ENCODE data around the gene MAT2A. TPM values are rescaled to one million over a fixed set of nuclear protein-coding genes. Genes with fewer than 3 reads are reported as not detected.

Gene MAT2A
- total and polyA plus RNA-seq, 9 of the 15 experiments (the other 6 are each of a cell fraction or from before 2014, with no cell fraction given) = 130 to 1,027 (median 240) TPM

DNA sequence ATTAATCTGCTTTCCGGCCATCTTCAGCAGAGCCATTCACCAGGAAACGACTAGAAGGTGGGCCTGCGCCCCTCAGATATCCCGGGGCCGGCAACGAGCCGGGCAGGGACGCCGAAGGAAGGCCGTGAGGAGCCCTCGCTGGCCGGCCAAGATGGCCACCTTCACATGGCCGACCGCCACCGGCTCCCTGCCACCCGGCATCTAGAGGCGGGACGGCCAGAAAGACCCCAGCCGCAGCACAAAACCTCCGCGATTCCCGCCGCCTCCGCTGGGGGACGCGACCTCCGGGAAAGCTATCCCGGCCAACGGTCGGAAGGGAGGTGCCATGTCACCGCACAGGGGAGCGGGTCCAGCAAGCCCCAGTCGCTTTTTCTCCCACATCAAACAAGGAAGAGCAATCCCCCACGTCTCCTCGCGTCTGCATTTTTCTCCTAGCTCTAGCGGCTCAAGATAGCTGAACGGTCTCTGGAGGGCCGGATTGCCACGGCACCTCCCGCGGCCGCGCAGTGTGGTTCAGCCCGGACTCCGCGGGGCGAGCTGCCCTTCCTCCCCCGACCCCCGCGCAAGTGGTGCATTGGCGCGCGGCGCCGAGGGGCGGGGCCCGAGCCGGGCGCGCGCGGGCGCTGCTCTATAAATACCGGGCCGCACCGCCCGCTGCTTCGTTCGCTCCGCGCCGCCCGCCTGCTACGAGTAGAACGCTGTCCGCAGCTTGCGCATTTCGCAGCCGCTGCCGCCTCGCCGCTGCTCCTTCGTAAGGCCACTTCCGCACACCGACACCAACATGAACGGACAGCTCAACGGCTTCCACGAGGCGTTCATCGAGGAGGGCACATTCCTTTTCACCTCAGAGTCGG is at the start of gene MAT2A (continued):
- TF ChIP-seq FOXM1 (IDR thresholded peaks at IDR 0.05; ENCODE audit: low read depth) = peak; percentile 74
- TF ChIP-seq FOXM1 (CRISPR knock-in tag; IDR thresholded peaks at IDR 0.05; ENCODE audit: low read depth) = peak; percentile 44; the same call in 1 of the 2 replicates
- TF ChIP-seq MYNN (IDR thresholded peaks at IDR 0.05) = peak; percentile 36
- no peak for TF ChIP-seq MYNN (CRISPR knock-in tag; IDR thresholded peaks at IDR 0.05)
- no peak for TF ChIP-seq NCOA4 (IDR thresholded peaks at IDR 0.05; ENCODE audit: partially characterized antibody)
- TF ChIP-seq CHD4 (IDR thresholded peaks at IDR 0.05; ENCODE audit: insufficient read depth, insufficient replicate concordance, low read depth, low read length, poor library complexity, severe bottlenecking) = no peak
- TF ChIP-seq FOXO4 (CRISPR knock-in tag; IDR thresholded peaks at IDR 0.05) = no peak
- TF ChIP-seq GABPB1 (CRISPR knock-in tag; IDR thresholded peaks at IDR 0.05) = peak; percentile 68
- no peak for TF ChIP-seq ARID2 (IDR thresholded peaks at IDR 0.05)
- no peak for TF ChIP-seq ZNF707 (CRISPR knock-in tag; conservative IDR thresholded peaks at IDR 0.05)
- TF ChIP-seq, protein P1, sequence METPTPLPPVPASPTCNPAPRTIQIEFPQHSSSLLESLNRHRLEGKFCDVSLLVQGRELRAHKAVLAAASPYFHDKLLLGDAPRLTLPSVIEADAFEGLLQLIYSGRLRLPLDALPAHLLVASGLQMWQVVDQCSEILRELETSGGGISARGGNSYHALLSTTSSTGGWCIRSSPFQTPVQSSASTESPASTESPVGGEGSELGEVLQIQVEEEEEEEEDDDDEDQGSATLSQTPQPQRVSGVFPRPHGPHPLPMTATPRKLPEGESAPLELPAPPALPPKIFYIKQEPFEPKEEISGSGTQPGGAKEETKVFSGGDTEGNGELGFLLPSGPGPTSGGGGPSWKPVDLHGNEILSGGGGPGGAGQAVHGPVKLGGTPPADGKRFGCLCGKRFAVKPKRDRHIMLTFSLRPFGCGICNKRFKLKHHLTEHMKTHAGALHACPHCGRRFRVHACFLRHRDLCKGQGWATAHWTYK (CRISPR knock-in tag; IDR thresholded peaks at IDR 0.05) = peak; percentile 24; the same call in 1 of the 2 replicates
- TF ChIP-seq HDAC6 (IDR thresholded peaks at IDR 0.05; ENCODE audit: low read depth, low read length) = 0 out of 2 replicates have a peak, but pooled peaks have one; percentile 68
- TF ChIP-seq KDM5B (IDR thresholded peaks at IDR 0.05; ENCODE audit: insufficient replicate concordance, low read depth, low read length) = peak; percentile 100
- TF ChIP-seq, protein P2, sequence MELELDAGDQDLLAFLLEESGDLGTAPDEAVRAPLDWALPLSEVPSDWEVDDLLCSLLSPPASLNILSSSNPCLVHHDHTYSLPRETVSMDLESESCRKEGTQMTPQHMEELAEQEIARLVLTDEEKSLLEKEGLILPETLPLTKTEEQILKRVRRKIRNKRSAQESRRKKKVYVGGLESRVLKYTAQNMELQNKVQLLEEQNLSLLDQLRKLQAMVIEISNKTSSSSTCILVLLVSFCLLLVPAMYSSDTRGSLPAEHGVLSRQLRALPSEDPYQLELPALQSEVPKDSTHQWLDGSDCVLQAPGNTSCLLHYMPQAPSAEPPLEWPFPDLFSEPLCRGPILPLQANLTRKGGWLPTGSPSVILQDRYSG (tag; conservative IDR thresholded peaks at IDR 0.05; ENCODE audit: low read depth) = no peak; the same call in 1 of the 2 replicates
- TF ChIP-seq OTX1 (CRISPR knock-in tag; IDR thresholded peaks at IDR 0.05) = no peak
- TF ChIP-seq ZNF398 (CRISPR knock-in tag; IDR thresholded peaks at IDR 0.05) = no peak
- no peak for TF ChIP-seq ELK3 (CRISPR knock-in tag; IDR thresholded peaks at IDR 0.05)
- TF ChIP-seq ZNF561 (CRISPR knock-in tag; conservative IDR thresholded peaks at IDR 0.05) = no peak
- peak; percentile 99 for TF ChIP-seq MTA3 (IDR thresholded peaks at IDR 0.05; ENCODE audit: borderline replicate concordance)
- no peak for TF ChIP-seq ZNF551 (CRISPR knock-in tag; IDR thresholded peaks at IDR 0.05)

Measured in K562 (cell line).